HG03558 (cell line): ENCODE results near the gene SMAP2.

Experiments used
- ATAC-seq: cut with Tn5 transposase; IDR thresholded peaks from one replicate; pipeline ENCODE4 v1.9.1; 2021; ENCODE audit warnings: moderate number of reproducible peaks; ENCODE audit not compliant: unreplicated experiment; ENCODE audit errors: extremely low read depth

The SMAP2 gene

DNA sequence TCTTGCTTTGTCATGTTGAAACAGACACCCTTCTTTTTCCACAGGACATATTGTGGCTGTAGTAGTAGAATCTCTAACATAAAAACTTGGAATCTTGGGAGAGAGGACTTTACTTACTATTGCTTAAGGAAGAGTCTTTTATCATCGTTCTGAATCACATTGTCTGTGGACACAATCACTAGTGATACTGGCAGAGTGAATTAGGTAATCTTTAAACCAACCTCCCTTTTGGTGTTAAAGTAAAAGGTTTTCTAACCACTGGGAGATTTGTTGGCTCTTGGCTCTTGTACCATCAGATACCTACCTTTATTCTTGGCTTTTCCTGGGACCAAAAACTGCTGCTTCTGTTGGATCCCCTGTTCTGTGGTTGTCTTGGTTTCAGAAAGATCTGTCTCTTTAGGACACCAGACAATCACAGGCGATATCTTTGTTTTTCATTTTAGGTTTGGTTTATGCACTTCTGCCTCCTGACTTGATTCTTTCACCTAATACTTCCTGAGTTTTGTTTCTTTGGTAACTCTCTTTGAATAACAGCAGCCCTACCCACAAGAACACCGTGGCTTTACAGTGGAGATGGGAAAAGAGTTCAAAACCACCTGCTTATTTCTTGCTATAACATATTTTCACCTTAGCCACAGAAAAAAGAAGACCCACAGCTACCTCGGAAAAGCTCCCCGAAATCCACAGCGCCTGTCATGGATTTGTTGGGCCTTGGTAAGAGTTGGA lies 40.2 kb downstream of the SMAP2 start:
- no peak for ATAC-seq

DNA sequence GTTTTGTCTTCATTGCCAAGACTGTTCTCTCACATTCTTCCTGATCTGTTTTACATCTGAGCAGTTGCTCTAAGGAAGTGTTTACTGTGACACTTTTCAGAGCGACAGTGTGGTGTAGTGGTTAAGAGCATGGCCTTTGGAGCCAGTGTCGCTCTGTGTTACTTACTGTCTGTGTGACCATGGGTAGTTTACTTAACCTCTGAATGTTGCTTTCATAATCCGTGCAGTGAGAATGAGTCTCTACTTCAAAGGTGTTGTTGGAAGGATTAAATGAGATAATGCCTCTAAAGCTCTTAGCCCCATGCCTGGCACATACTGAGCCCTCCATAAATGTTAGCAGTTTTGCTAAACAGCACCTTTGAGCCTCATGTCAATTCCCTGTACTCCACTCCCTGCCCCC lies 40.8 kb downstream of the SMAP2 start:
- ATAC-seq, result no peak

DNA sequence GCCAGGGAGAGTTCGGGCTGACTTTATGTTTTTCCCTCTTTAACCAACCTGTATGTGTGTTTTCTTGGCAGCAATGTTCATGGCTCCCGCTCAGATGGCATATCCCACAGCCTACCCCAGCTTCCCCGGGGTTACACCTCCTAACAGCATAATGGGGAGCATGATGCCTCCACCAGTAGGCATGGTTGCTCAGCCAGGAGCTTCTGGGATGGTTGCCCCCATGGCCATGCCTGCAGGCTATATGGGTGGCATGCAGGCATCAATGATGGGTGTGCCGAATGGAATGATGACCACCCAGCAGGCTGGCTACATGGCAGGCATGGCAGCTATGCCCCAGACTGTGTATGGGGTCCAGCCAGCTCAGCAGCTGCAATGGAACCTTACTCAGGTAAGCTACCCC lies 43.2 kb downstream of the SMAP2 start:
- ATAC-seq, result no peak

DNA sequence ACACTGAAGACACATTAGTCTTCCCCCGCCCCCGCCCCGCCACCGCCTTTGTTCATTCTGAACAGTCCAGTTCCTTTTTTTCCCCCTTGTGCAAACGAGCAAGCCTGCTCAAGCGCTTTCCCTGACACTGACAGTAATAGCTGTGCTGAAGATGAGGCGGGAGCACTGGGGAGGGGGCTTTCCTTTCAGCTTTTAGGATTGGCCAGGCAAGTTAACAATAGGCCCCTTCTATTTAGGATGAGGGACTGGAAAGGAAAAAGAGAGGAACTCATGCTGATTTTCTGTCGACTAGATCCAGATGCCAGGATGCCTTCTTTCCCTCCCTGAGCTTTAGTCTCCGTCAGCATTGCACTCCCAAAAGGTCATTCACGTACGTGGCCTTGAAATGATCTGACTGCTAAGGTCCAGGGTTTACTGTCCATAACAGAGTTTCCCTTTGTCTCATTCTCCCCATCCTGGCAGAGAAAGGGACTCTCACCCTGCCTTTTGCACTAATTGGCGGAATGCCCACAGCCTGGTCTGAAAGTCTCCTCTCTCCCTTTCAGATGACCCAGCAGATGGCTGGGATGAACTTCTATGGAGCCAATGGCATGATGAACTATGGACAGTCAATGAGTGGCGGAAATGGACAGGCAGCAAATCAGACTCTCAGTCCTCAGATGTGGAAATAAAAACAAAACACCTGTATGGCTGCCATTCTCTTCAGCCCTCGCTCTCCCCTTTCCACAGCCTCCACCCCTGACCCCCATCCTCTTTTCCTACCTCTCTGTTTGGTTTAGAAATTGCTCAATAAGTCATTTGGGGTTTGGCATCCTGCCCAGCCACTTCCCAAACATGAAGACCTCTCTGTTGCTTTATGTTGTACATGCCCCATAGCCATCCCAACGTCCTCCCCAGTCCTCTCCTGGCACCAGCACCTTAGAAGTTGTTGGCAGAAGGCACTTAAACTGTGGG lies 48.2 kb downstream of the SMAP2 start:
- no peak for ATAC-seq

DNA sequence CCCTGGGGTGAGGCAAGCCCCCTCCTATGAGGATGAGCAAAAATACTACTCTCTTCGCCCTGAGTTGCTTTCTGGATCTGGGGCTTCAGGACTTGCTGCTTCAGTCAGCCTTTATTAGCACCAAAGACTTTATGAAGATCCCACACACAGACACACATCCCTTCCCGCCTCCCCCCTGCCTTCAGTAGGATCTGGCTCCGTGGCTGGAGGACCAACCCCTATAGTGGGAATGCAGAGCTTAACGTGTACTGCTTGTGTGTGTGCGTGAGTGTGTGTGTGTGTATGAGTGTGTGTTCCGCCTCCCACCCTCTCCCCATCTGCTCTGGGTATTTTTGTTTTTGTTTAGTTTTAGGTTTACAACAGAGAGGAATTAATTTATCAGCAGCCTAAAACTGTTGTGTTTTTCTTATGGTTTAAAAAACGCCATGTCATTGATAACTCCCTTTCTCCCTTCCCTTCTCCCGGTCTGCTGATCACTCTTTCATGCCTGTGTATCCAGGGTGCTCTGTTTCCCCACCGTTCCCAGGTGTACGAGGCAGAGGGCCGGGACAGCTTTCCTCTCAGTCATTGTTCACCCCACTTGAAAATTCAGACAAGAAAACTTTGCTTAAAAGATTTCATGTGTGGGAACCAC lies 49.2 kb downstream of the SMAP2 start:
- ATAC-seq, result no peak

DNA sequence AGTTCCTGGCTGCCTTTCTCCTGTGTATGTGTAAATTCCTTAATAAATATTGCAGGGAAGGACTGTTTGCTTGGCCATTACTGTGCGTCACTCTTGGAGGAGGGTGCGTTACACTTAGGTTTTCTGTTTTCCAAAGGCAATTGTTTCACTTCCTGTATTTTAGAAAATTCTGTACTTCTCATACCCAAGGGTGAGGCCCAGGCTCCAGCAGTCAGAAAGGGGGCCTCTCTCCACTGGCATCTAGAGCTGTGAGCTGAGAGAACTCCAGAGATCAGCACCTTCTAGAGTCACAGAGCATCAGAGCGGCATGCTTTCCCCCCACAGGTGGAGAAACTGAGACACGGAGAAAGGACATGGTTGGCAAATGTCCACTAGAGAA lies 49.7 kb downstream of the SMAP2 start:
- no peak for ATAC-seq

DNA sequence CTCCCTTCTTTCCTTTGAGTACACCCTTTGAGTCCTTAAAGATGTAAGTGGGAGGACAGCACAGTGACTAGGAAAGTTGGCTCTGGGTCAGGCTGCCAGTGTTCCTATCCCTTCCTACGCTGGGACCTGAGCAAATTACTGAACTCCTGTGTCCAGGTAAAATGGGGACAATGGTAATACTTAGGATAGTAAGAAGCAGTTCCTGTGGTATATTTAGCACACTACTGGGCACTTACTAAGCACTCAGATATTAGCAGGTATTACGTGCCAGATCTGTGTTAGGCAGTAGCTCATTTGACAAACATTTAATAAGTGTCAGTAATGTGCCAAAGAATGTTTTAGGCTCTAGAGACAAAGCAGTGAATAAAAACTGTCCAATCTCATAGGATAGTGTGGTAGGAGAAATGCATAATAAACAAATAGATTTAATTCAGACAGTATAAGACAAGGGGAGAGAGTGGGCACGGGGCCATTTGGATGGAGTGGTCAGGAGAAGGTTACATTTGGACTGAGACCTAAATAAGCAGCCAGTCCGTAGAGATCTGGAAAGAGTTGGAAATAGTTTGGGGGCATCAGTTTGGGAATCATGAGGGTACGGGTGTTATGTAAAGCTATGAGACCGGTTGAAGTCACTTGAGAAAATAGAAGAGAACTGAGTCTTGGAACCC lies 50.6 kb downstream of the SMAP2 start:
- no peak for ATAC-seq

DNA sequence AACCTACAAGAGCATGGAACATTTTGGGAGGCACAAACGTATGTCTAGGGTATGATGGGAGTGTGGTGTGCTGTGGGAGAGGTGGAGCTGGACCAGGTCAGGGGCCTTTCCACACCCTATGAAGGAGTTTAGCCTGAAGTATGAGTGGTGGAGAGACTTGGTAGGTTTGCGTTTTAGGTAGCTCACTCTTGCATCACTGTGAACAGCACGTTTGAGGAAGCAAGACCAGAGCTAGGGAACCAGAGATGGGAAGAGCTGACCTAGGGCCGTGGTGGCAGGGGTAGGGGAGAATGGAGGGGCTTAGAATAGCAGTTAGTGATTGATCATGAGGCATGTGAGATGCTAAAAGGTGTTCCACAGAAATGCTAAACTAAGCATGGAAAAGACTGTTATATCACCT lies 51.7 kb downstream of the SMAP2 start:
- ATAC-seq, result no peak

DNA sequence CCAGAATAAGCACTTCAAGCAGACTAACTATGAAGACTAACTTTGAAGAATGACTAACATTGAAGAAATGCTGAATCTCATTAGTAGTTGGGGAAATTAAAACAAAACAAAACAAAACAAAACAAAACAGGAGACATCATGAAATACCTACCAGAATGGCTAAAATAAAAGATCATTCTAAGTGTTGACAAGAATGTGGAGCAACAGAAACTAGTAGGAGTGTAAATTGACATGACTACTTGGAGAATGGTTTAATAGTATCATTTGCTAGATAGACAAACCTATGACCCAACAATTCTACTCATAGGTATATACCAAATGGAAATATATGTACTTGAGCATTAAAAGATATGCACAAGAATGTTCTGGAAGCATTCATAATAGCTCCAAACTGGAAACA lies 57.9 kb downstream of the SMAP2 start:
- no peak for ATAC-seq

DNA sequence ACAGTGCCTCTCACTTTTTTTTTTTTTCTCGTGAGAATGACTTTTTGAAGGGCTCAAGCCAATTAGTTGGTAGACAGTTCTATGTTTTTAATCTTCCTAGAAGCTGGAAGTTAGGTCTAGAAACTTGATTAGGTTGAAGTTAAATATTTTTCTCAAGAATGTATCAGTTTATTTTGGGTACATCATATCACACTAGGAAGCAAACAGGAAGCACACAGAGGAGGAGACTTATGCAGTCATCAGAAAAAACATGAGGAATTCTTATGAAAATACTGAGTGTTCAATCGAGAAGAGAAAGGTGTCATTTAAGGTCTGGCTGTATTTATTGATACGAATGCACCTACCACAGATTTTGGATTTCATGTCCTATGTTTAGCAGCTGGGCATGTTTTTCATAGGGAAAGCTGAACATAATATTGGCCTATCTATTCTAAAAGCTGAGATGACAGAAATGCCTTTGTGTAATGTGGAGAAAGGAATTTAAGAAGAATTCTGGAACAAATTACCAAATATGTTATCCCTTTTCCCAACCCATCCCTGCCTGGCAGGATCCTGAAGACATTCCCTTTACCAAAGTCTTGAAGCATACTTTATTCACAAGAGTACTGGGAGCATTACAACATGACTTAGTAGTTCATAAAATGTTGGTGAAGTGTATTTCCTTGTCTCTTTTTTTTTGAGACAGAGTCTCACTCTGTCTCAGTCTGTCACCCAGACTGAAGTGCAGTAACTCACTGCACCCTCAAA lies 59.3 kb downstream of the SMAP2 start:
- ATAC-seq, result no peak

DNA sequence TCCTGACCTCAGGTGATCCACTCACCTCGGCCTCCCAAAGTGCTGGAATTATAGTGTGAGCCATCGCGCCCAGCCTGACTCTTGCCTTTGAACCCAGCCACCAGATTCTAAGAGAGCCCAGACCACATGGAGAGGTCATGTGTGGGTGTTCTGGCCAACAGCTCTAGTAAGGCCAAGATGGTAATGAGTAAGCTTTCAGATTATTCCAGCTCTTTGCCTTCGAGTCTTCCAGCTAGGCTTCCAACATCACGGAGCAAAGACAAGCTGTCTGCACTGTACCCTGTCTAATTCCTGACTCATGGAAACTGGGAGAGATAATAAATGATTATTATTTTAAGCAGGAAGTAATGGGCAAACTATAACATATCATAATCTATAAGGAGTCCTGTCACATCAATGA lies 61.9 kb downstream of the SMAP2 start:
- ATAC-seq, result no peak

DNA sequence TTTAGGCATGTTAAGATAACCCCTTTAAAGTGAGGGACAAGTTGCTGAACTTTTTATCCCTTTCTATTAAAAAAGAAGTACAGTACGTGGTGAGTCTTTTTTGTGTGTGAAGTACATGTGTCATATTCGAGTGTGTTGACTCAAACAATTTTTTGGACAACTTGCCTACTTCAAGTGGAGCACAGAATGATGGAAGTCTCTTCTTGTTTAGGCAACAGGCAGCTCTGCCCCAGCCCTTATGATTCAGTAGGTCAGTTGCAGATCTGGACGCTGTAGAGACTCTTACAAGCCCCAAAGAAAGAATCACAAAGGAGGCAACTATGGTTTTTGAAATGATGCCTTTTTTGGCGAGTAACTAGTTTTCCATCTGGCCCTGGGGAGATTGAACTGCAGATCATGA lies 62.3 kb downstream of the SMAP2 start:
- ATAC-seq, result no peak

DNA sequence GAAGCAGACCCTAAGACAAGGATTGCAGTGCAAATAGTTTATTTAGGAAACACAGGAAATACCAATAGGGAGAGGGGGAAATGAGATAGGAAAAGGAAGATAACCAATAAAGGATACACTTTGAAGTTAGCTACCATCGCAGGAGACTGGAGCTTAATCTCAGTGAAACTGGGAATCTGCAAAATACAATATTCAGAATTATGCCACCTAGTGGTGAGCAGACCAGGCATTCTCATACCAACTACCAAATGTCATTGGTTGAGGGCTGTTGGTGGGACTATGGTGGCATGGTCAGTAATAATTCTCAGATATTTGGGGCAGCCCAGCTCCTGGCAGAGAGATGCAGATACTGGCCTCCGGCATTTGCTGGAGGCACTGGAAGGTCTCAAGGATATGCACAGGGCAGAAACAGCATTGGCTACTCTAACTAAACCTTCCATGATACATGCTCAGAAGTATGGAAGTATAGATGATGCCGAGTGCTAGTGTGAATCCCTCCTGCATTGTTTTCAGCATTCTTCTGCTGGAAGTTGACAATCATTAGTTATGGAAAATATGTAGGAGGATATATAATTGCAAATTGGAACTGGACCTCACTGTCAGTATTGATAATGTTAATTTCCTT lies 65.0 kb downstream of the SMAP2 start:
- ATAC-seq, result no peak

DNA sequence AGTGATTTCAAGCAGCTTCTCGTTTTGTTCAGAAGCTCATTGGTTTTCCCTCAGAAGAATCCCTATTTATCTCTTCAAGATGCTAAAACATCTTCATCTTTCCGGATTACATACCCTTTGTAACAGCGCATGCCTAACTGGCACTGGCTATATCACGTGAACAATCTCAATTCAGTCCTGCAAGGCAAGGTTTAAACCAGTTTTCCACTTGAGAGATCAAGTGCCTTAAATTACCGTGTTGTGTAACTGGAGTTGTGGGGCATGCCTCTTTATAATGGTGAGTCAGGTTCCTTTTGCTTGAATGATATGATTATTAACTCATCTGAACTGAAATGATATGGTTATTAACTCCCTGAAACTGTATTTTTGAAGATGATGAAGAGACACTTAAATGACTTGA lies 65.7 kb downstream of the SMAP2 start:
- no peak for ATAC-seq

DNA sequence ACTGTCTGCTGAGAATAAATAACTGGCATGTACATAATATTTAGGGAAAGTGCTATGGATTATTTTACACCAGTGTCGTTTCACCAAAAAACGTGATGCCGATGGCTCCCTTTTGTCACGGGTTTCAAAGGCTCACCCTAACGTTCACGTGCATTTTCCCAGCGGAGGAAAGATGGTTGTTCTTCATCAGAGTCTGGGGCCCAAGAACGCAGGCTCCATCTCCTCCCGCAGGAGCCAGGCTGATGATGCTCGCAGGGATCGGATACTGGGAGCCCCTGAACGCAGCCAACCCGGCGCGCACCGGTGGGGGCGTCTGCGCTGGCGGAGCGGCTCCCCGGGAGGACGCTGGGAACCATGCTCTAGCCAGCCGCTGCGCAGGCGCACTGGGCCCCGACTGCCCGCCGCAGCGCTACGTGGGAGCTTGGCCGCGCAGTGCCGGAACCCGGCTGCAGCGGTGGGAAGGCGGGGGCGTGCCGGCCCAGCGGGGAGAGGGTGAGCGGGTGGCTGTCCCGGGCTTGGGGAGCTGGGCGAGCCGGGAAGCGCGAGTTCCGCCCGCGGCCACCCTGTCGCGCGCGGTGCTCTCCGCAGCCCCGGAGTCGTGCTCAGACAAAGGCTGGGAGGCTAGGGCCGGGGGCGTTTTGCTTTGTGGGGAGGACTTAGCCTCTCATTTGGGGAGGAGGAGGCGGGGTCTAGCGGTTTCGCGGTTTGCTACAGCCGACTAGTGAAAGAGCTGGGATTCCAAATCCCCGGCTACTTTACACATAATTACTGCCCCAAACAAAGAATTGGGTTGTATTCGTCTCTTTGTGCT lies 76.4 kb downstream of the SMAP2 start, which contains the start of gene ZFP69B:
Gene ZFP69B (plus strand): TSS at position 793 of the 811 bp plus-strand sequence. CDS start 486 bp downstream, outside the sequence.
- ATAC-seq, result peak; percentile 59

DNA sequence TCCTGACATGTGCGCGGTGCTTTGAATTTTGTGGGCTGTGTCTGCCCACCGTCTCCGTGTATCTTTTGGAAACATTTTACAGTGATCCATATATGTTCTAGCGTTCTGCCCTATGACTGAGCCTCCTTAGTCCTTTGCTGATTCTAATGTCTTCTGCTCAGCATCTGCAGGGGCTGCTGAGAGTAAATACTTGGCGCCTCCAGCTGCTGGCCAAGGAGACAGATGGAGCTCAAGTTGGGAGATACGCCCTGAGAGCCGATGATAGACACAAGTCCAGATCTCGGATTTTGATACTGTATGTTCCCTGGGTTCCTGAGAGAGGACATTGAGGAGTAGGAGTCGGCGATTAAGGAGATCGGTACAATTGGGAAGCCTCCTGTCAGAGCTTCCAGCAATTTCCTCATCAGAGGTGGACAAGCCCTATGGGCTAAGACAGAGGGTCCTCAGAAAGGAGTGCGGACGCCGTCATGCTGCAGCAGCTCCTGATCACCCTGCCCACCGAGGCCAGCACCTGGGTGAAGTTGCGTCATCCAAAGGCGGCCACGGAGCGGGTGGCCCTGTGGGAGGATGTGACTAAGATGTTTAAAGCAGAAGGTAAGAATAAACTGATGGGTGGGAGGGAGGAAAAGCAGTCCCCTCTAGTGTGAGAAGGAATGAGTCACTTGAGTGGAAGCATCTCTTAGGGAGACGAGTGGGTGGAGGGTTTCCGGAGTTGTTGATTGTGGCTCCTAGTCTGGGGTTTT lies 77.1 kb downstream of the SMAP2 start:
- ATAC-seq, result no peak

DNA sequence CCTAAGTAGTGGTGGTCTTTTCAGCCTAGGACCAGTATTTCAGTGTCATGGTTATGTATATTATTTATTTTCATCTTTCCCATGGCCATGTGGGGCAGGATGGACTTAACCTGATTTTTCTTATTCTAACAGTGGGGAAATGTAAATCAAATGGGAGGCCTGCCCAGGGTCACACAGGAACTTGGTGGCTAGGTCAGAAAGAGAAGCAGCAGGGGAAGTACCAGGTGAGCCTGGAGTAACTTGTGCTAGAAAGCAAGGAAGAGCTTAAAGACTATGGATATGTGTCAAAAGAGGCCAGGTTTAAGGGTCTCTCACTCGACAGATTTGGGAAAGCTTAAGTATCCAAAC lies 77.7 kb downstream of the SMAP2 start:
- no peak for ATAC-seq

DNA sequence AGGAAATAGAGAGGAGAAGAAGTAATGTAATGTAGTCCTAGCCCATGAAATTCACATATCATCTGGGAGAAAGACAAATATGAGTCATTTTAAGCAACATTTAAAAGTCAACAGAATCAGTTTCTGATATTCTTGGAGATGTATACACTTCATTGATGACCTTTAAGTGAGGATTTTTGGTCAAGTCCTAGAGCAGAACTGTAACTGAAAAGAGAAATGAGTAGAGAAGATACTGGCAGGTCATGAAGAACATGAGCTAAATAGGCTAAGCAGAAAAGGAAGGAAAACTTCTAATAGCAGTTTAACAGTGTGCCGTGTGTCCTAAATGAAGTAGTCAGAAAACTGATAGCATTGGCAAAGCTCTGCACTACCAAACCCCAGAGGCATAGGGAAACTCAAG lies 81.3 kb downstream of the SMAP2 start:
- no peak for ATAC-seq
